HL-60/S4 treated with phorbol 12-myristate 13-acetate at 8.2 ng/mL for 4 days and 3 days (cell line): ENCODE results near the gene MEF2A.
"Not testable (repeated sequence)": the region's sequence is repeated elsewhere in the genome, so short reads cannot be mapped to it uniquely, and the experiment has no call there.

Experiments used
- in situ Hi-C: fragments of 300-500 bp; cut with MboI; formaldehyde crosslinking; loops from 2 replicates; pipeline ENCODE4 v1.15.0; 2022; ENCODE audit warnings: low sequenced_read_pairs

The MEF2A gene

GRCh38 chr15:99565299-99566156 lies at the start of gene MEF2A:
MEF2A (plus strand) TSS chr15:99565984; CDS start chr15:99633120, 67,136 bp downstream.
- in situ Hi-C loops: loop anchor here (25.0 kb wide), 1 partner anchor 278 kb away; no protein-coding TSS in a partner anchor

DNA sequence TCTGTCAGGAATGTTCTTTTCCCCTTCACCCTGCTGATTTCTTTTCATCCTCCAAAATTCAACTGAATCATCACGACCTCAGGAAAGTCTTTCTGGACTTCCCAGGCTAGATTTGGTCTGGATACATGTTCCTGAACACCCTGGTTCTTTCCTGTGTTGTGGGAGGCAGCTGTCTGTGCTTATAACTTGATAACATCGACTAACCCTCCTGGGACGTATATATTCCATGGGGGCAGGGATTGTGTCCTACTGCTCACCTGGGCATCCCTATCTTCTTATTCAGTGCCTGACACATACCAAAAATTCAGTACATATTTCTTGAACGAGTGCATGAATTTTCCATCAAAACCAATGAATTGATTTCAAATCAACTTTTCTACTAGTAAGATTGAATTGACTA lies 47.6 kb upstream of the MEF2A start:
- in situ Hi-C loops: no loop called here

DNA sequence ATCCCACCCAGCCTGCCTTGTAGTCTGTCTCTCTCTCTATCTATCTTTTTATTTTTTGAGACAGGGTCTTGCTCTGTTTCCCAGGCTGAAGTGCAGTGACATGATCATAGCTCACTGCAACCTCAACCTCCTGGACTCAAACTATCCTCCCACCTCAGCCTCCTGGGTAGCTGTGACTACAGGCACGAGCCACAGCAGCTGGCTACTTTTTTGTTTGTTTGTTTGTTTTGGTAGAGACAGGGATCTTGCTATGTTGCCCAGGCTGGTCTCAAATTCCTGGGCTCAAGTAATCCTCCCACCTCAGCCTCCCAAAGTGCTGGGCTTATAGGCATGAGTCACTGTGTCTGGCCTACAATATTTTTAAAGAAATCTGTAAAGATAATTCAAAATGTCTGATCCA lies 46.4 kb upstream of the MEF2A start:
- in situ Hi-C loops: not testable (repeated sequence)

- in situ Hi-C loops: no loop called here
Measured at GRCh38 chr15:99522288-99522687, 43.5 kb upstream of the MEF2A start.

GRCh38 chr15:99526176-99526575 lies 39.6 kb upstream of the MEF2A start:
- in situ Hi-C loops: no loop called here

GRCh38 chr15:99526671-99527070 lies 39.1 kb upstream of the MEF2A start:
- in situ Hi-C loops: no loop called here

- in situ Hi-C loops: no loop called here
Measured at GRCh38 chr15:99536422-99537040, 29.3 kb upstream of the MEF2A start.

- in situ Hi-C loops: no loop called here
Measured at GRCh38 chr15:99537344-99537743, 28.4 kb upstream of the MEF2A start.

- in situ Hi-C loops: no loop called here
Measured at GRCh38 chr15:99538261-99538660, 27.5 kb upstream of the MEF2A start.

GRCh38 chr15:99542828-99543227 lies 23.0 kb upstream of the MEF2A start:
- in situ Hi-C loops: no loop called here

DNA sequence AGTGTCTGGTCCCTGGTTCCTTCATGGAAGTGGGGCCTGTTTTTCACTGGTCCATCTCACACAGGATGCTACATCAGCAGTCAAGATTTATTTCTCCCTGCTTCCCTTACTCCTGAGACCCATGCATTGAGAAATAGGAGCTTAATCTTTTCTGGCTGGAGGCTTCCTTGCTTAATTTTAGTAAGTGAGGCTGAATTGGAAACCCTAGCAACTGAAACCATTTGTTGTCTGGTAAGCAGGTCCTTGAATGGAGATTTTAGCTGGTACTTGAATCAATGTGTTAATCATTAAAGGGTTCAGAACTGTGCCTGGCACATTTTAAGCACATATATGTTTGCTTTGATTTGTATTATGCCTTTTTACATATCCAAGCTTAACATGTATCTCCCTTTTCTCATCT lies 20.2 kb upstream of the MEF2A start:
- in situ Hi-C loops: no loop called here

GRCh38 chr15:99546441-99547100 lies 19.2 kb upstream of the MEF2A start:
- in situ Hi-C loops: no loop called here

DNA sequence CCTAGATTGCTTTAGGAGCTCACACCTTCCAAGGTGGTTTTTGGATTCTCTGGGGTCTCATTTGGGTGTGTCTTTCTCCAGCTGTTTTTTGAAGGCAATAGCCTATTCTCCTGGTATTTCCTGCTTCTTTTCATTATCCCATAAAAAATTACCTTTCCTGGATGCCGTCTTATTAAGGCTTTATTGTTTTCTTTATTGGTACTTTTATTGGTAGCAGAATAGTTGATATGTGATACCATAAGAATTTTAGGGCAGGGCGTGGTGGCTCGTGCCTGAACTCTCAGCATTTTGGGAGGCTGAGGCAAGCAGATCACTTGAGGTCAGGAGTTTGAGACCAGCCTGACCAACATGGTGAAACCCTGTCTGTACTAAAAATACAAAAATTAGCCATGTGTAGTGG lies 18.3 kb upstream of the MEF2A start:
- in situ Hi-C loops: no loop called here

DNA sequence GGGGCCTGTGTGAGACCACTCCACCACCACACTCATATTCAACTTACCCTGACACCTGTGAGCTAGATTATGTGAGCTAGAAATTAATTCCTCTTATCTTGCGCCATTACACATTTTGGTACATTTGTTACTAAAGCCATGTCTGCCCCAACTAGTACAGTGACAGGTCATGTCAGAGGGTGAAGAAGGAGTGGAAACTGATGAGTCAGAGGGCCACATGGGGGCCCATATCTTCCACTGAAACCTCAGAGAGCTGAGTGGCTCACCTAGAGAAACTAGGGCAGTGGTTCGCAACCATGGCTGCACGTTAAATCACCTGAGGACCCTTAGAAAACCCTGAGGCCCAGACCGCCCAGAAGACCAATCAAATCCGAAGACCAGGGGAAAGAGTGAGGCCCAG lies 15.7 kb upstream of the MEF2A start:
- in situ Hi-C loops: loop anchor here (25.0 kb wide), 1 partner anchor 263 kb away; no protein-coding TSS in a partner anchor

DNA sequence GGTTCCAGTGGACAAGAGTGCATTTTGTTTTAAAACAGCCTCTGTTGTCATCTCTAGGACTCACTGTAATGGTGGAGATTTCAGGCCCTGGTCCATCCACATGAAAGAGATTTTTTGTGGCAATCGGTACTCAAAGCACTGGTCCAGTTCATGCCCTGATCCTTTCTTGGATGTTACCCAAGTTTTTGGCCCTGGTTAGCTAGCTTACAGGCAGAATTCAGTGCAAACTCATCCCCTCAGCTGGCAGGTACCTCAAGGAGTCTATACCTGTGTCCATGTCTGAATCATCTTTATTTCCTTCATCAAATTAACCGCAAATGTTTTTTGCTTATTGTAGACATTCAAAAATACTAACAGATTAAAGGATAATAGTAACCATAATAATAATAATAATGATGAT lies 13.7 kb upstream of the MEF2A start:
- in situ Hi-C loops: loop anchor here (25.0 kb wide), 1 partner anchor 265 kb away; no protein-coding TSS in a partner anchor

DNA sequence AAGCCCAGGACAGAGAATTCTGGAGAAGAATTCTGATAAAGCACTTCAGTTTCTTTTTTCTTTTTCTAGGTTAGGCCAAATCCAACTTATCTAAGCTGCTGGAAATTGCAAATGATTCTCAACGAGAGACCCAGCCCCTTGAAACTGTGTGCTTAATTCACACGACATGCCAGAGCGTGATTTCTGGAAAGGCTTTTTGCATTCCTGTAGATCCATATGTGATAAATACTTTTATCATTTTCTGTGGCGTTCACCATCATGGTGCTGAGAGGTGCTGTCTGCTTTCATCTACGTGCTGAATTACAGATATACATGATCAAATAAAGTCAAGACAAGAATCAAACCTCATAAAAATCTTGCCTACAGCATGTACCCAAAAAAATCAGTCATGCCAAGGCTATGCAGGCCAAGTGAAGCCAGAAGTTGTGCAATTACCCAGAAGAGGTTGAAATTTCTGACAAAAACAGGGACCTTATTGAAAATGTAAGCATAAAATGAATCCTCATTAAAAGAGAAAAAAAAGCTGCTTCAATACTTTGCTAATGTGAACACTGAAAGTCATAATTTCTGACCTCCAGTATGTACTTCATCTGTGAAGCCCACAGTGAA lies 10.8 kb upstream of the MEF2A start:
- in situ Hi-C loops: loop anchor here (25.0 kb wide), 1 partner anchor 268 kb away; no protein-coding TSS in a partner anchor

DNA sequence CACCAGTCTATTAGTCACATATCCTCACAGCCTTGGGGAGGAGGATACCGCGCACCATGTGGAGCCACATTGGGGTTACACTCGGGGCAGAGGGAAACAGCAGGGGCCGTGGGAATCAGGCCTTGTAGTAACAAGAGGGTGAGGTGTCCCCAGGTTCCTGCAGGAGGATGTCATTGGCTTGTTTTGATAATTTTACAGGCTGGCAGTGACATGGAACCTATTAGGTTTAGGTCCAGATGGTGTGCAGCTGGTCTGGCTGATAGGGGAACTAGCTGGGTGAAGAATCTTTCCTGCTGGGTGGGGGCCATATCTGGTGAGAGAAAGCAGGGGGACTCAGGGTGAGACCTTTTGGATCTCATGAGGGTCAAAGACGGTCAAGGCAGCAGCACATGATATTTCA lies 9.8 kb upstream of the MEF2A start:
- in situ Hi-C loops: loop anchor here (25.0 kb wide), 1 partner anchor 269 kb away; no protein-coding TSS in a partner anchor

DNA sequence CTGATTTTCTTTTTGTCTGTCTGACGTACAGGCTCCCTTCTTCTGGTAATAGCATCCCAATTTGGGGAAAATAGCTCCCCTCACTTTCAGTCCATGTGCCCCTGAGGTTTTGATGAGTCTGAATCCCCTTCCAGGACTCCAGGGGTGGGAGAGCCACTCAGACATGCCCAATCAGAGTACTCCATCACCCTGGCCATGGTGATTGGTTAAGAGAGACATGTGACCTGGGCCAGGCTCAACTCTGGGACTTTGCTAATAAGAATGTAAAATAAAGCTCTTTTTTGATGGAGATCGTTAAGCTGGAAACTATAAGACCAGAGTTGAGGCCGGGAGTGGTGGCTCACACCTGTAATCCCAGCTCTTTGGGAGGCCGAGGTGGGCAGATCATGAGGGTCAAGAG lies 9.2 kb upstream of the MEF2A start:
- in situ Hi-C loops: loop anchor here (25.0 kb wide), 1 partner anchor 269 kb away; no protein-coding TSS in a partner anchor

DNA sequence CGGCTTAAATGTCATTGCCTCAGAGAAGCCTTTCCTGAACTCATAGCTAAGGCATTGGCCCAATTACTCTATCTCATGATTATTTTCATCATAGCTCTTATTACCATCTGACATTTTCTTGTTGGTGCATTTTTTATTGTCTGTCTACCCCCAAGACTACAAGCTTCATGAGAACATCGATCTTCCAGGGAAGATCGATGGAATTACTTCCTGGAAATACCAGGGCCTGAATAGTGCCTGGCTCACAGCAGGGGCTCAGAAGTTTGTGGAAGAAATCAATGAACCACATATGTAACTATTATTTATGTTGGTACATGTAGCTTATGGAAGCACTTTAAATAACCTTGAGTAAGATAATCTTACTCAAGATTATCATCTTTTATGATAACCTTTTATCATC lies 7.7 kb upstream of the MEF2A start:
- in situ Hi-C loops: loop anchor here (25.0 kb wide), 1 partner anchor 271 kb away; no protein-coding TSS in a partner anchor

- in situ Hi-C loops: loop anchor here (25.0 kb wide), 1 partner anchor 271 kb away; no protein-coding TSS in a partner anchor
Measured at GRCh38 chr15:99558571-99558970, 7.2 kb upstream of the MEF2A start.
